CD4-positive, alpha-beta T cell treated with Interleukin-17A for 1 hour (primary cell): ENCODE results near the gene TAAR8.
"Not testable (repeated sequence)": the region's sequence is repeated elsewhere in the genome, so short reads cannot be mapped to it uniquely, and the experiment has no call there.

ENCODE experiments used
- DNase-seq: peaks from one replicate; pipeline ENCODE4 v3.0.0-alpha.2; 2020

TAAR8 gene

DNA sequence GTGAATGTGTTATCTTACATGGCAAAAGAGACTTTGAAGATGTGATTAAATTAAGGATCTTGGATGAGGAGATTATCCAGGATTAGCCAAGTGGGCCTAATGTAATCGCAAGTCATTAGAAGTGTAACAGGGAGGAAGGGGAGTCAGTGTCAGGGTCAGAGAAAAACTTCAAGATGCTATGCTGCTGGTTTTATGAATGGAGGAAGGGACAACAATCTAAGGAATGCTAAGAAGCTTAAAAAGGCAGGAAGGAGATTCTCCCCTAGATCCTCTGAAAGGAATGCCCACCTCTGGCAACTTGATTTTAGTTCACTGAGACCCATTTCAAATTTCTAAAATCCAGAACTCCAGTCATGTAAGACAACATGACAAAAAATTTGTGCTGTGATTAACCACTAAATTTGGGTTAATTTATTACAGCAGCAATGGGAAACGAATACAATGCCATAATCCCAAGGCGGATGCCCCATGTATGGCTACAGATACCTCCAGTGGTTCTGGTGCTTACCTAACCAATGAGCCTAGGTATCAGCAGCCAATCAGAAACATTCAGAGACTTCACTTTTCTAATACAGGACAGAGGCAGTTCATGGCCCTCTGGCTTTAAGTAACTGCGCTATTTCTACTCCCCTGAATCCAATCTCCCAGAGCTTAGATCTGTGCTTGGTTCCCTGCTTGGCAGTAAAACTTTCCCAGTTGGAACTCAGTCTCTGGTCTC lies 3.6 kb upstream of the TAAR8 start:
- DNase-seq = no peak

DNA sequence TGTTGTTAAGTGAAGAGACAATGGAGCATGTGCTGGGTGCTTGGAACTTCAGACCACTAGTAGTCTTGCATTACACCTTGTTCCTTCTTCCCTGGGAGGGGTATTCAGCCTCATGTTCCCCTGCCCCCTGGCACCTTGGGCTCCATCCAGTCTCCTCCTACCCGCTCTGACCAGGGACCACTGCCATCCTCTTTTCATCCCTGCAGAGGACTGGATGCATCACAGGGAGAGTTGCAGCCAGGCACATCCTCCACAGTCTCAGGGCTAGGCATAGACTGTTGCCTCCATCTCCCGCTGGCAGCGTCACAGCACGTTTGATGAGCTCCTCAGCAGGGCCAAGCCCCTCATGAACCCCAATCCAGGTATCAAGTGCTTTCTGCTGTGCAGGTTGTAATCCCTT lies 1.3 kb upstream of the TAAR8 start:
- no peak for DNase-seq

DNA sequence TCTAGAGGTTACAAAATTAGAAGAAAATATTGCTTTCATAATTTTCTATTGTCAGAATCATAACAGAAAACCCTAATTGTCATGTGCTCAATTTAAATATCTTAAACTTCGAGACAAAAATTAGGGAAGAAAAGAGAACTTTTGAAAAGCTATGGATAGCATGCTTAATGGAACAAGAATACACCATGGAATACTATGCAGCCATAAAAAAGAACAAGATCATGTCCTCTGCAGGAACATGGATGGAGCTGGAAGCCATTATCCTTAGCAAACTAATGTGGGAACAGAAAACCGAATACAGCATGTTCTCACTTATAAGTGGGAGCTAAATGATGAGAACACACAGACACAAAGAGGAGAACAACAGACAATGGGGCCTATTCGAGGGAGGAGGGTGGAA lies 7.6 kb downstream of the TAAR8 start:
- not testable (repeated sequence) for DNase-seq

DNA sequence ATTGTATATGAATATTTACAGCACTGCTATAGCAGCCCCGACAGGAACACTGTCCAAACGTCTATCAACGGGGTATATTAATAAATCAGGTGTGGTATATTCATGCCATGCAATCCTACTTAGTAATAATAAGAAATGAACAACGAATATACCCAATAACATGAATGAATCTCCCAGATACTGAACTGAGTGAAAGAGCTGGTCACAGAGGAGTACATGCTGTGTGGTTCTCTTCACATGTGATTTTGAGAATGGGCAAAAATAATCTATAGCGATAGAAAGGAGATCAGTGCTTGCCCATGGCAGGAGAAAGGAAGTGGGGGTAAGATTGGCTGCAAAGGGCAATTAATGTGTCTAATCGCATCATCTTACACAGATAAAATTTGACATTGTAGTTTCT lies 13.9 kb downstream of the TAAR8 start:
- DNase-seq = no peak

DNA sequence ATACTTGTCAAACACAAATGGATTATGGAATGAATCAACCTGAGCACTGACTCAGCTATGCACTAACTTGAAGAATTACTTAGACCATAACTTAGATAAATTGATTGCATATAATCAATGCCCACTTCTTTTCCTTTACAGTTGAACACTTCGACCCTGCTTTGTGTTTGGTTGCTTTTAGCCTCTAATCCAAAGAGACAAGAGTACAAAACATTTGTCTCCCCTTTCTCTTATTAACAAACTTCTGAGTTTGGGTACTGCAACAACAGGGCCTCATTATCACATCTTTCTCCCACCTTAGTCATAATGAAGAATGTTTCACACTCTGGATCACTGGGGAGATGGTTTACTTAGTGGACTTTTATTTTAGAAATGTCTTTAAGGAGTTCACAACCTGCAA lies 15.1 kb downstream of the TAAR8 start:
- no peak for DNase-seq

DNA sequence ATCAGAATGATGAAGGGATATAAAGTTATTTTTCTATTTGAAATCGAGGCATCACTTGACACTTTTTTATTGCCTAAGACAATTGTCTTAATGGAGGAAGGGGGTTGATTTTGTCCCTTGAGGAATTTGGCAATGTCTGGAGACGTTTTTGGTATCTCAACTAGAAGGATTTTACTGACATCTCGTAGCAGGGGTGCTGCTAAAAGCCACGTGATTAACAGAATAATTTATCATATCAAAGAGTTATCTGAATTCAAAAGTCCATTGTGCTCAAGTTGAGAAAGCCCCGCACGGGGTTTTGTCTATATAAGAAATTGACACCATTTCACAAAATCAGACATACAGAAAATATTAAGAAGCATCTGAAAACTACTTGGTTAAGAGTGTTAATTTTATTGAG lies 16.1 kb downstream of the TAAR8 start:
- no peak for DNase-seq

DNA sequence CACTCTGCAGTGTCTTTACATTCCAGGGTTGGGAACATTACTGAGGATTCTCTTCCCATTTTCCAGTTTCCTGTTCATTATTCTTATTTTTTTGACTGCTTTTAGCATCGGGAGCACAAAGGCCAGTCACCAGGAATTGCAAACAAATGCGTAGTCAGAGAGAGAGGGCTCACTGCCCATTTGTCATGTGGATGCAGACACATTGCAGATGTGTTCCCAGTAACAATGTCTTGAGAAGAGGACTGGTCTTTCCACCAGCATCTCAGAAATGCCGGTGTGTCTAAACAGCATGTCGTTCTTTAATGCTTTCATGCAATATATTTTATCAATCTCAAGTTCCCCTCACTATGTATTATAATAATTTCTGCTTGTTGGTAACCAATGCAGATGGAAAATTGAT lies 16.7 kb downstream of the TAAR8 start:
- no peak for DNase-seq

DNA sequence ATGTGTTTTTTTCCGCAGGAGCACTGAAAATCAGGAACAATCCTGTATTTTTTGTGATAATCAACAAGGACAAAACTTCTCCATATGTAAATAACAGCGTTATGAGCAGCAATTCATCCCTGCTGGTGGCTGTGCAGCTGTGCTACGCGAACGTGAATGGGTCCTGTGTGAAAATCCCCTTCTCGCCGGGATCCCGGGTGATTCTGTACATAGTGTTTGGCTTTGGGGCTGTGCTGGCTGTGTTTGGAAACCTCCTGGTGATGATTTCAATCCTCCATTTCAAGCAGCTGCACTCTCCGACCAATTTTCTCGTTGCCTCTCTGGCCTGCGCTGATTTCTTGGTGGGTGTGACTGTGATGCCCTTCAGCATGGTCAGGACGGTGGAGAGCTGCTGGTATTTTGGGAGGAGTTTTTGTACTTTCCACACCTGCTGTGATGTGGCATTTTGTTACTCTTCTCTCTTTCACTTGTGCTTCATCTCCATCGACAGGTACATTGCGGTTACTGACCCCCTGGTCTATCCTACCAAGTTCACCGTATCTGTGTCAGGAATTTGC lies 17.8 kb downstream of the TAAR8 start, which contains the start of gene TAAR6:
TSS of gene TAAR6 (plus strand) at position 102 of the 557 bp plus-strand sequence. CDS start at position 102, 0 bp downstream.
- no peak for DNase-seq

DNA sequence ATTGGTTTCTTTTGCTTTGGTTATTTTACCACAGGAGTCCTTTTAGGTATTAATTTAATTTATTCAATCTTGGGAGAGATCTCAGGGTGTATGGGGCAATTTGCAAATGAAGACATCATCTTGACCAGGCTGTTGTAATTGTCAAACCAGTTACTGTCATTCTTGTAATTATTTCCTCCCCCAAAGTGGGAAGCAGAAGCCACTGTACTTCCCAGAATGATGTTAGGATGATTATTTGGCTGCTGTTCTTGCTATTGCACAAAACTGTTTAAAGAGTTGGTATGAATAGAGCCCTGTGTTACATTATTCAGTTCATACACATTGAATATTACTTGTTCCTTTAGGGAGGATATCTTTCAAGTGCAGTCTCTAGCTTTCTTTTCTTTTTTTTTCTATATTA lies 19.3 kb downstream of the TAAR8 start:
- DNase-seq = no peak

DNA sequence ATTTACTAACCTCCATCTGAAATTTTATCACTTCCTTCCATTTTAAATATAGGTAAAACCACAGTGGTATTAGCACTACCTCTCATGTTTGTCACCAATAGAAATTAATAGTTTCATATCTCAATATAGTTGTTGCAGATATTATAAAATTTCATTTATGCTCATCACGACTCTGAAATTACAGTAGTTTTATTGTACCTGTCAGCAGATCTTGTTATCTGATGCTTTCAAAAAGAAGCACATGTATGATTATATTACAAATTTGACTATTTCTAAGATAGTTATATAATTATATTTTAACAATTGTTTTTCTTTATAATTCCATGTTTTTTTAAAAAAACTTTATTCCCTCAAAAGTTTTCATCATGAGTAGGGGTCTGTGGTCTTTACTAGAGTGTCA lies 32.2 kb downstream of the TAAR8 start:
- no peak for DNase-seq

DNA sequence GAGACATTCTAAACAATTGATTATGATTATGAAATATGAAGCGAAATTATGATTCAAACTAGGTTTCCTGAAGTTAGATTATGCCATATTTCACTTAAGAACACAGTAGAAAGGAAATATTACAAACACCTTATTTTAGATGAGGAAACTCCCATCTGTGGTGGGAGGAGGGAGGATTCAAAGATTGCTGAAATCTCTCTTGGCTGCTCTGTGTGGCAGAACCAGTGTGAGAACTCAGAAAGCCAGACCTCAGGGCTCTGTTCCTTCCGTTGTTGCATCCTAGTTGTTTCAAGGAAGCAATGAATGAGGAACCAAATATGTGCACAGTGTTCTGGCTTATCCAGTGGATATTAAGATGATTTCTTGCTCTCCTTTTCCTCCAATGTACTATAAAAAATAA lies 35.0 kb downstream of the TAAR8 start:
- no peak for DNase-seq

DNA sequence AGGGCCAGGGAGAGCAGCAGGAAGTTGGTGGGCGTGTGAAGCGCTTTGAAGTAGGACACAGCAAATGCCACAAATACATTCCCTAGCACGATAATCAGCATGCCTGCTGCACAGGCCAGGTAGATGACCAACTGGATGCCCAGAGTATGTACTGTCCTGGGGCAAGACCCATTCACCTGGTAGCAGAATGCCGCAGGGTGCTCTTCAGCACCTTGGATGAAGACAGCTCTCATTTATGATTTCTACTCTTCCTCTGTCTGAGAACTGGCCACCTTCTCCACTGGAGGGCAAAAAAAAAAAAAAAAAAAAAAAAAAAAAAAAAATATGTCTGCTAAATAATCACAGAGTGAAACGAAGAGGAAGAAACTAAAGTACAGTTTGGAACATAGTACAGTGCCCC lies 37.0 kb downstream of the TAAR8 start, which contains the start of gene TAAR5:
TSS of gene TAAR5 (minus strand) at position 288 of the 400 bp plus-strand sequence. CDS start at position 233, 55 bp downstream.
- DNase-seq = no peak

DNA sequence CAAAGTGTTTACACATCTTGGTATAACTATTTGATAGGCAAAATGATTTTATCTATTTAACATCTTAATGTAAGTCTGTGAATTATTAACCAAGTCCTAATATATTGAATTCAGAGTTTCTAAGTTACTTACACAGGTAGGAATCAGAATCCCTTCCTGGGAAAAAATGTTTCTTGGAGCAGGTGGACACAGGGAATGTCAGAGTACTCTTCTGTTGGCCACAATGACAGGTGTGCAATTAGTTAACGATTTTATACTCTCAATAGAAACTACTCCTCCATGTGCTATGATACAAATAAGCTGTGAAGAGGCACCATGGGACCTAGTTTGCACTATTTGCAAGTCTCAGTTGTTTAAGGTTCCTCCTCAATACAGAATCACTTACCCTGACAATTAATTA lies 37.9 kb downstream of the TAAR8 start:
- no peak for DNase-seq

DNA sequence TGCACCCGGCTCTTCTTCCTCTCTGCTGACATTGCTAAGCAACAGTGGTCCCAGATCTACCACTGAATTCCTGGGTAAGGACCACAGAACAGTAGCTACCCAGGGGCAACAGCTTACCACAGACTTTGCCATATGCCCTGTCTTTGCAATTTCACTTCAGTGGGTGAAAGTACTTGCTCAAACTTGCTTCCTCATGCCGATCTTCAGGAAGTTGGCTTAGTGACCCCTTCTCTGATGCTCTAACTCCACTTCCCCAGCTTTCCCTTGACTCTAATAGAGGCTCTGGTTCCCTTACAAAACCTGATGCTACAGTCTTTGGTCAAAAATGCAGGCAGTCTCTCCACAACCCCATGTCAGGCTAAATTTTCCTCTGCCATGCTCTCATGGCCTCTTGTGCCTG lies 40.4 kb downstream of the TAAR8 start:
- DNase-seq = no peak

DNA sequence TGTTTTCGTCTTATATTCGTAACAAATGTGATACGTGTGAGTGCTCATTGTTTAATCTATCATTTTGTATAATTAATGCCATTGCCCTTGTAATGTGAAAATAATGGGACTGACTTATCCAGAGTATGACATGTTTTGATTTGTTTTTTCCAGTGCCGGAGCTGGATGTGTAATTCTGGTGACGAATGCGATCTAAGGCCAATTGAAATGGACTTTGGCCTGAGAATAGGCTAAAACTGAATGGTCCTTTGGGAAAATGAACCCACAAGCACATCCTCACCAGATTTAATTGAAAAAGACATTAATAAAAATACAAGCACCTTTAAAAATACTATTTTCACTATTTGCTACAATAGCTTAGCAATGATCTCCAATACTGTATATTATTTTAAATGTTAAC lies 43.7 kb downstream of the TAAR8 start:
- no peak for DNase-seq

DNA sequence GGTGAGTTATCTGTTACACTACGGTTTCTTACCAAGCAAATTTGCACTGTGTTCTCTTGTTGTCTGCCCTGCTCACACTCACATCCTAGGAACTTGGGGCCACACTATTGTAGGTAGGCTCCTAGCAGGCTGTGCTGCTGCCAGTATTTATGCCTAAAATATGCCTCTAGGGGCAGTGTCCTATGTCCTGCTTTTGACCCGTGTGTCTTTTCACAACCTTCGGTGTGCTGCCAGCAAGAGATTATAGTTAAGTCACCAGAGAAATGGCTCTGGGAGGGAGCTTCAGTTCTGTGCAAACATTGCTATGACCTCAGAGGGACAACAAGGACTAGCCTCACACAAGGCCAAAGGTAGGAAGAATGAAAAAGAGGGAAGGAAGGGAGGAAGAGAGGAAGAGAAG lies 46.0 kb downstream of the TAAR8 start:
- DNase-seq = no peak

DNA sequence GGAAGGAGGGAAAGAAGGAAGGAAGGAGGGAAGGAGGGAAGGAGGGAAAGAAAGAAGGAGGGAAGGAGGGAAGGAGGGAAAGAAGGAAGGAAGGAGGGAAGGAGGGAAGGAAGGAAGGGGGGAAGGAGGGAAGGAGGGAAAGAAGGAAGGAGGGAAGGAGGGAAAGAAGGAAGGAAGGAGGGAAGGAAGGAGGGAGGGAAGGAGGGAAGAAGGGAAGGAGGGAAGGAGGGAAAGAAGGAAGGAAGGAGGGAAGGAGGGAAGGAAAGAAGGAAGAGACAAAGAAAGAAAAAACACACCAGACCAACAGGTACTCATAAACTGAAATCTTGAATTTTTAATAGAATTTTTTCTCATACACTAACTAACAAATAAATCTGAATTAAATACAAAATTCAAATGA lies 48.4 kb downstream of the TAAR8 start:
- not testable (repeated sequence) for DNase-seq
